H1 (cell line): ENCODE results near the gene TBC1D16. TPM values are rescaled to one million over a fixed set of nuclear protein-coding genes. Genes with fewer than 3 reads are reported as not detected.

ENCODE experiments used
- ASH2L ChIP-seq: fragments of 200-600, 300-600 bp; sonication (generic); IDR thresholded peaks from one replicate; pipeline ENCODE4 v1.7.1; 2017; ENCODE audit warnings: low read length
- BRCA1 ChIP-seq: IDR thresholded peaks from 2 replicates; pipeline ENCODE4 v1.6.1; 2012; ENCODE audit warnings: low read depth, low read length, improper control_type of control experiment
- MAX ChIP-seq: IDR thresholded peaks from 2 replicates; pipeline ENCODE4 v1.6.1; 2012; ENCODE audit warnings: inconsistent platforms
- TEAD4 ChIP-seq: IDR thresholded peaks from 2 replicates; pipeline ENCODE4 v1.6.1; 2012; ENCODE audit warnings: low read depth, low read length, inconsistent platforms, mixed read lengths
- polyA plus RNA-seq, 7 experiments: library from polyadenylated mRNA; depleted of rRNA in 3 of 7; stranded (reverse) in 5 of 7; unstranded in 2 of 7; fragments of >200 nt in 5 of 7; fragments of 200-250 nt in 2 of 7; gene quantifications; 1 replicate in 5 of 7; 2 replicates in 1 of 7; 4 replicates in 1 of 7; pipeline versions ENCODE4 v1.2.1 to v1.2.3, GENCODE V29; 2011 to 2013; ENCODE audit warnings: missing spikeins in 2 of 7, mixed read lengths in 2 of 7
- total RNA-seq: library from RNA; stranded (reverse); fragmentation: NEBNext Ultra II Directional; extraction: Animal tissue kit (Norgen Biotek cat#: 25700); gene quantifications from 2 replicates; pipeline ENCODE4 v1.2.1, GENCODE V29; 2021

TBC1D16 gene
- total and polyA plus RNA-seq, 2 of the 8 experiments (the other 6 are each of a cell fraction or from before 2014, with no cell fraction given): 21.1 to 109 TPM

GRCh38 chr17:79988185-79988971 is 47.3 kb downstream of the TBC1D16 start (continued):
- TF ChIP-seq BRCA1: no peak
- no peak for TF ChIP-seq ASH2L
- no peak for TF ChIP-seq TEAD4
- TF ChIP-seq MAX: no peak
